Ovary (tissue), 9 donors: Measurements from ENCODE around the gene ANK3. TPM values are rescaled to one million over a fixed set of nuclear protein-coding genes. Genes with fewer than 3 reads are reported as not detected.

Experiments used
- DNase-seq, 5 donors: peaks; one replicate each; pipeline ENCODE4 v3.0.0-alpha.2; 2019 to 2020
- H3K27ac ChIP-seq, 2 donors: fragments of 200-600 bp; one replicate each; pipeline versions ENCODE4 v1.5.1 to v1.8.0; 2019 to 2022
- H3K27me3 ChIP-seq: fragments of 200-600 bp; one replicate; pipeline ENCODE4 v1.8.0; 2022
- H3K36me3 ChIP-seq: fragments of 200-600 bp; sonication (generic); one replicate; pipeline ENCODE4 v1.5.1; 2019
- H3K4me1 ChIP-seq: one replicate; pipeline ENCODE4 v1.8.1; 2013; ENCODE audit warnings: mild to moderate bottlenecking, moderate library complexity; ENCODE audit not compliant: insufficient read depth
- H3K4me3 ChIP-seq: fragments of 200-600 bp; sonication (generic); one replicate; pipeline ENCODE4 v1.5.1; 2017
- H3K9me3 ChIP-seq, 2 donors: fragments of 200-600 bp in 1 of 2; sonication (generic) in 1 of 2; one replicate each; pipeline versions ENCODE4 v1.5.1 to v1.8.1; 2013 to 2019; ENCODE audit warnings: mild to moderate bottlenecking in 1 of 2, moderate library complexity in 1 of 2
- EP300 ChIP-seq: sonication (generic); formaldehyde crosslinking; IDR thresholded peaks from one replicate; pipeline ENCODE4 v1.6.1; 2017; ENCODE audit warnings: antibody characterized with exemption
- POLR2A ChIP-seq: fragments of 450-650 bp; IDR thresholded peaks from one replicate; pipeline ENCODE4 v1.6.1; 2017; ENCODE audit warnings: antibody characterized with exemption, mild to moderate bottlenecking, moderate library complexity
- WGBS, 3 donors: extraction: QIAGEN DNeasy Blood & Tissue Kit in 1 of 3; methylation state at CpG; one replicate each; pipeline versions ENCODE4 v1.1.5 to v1.1.7; 2013 to 2017; 5-methylcytosine and 5-hydroxymethylcytosine counted together
- intact Hi-C, 4 donors: fragments of 100-400 bp; cut with DNase I; formaldehyde crosslinking; loops; one replicate each; pipeline versions ENCODE4 v1.11.0 to v1.15.1; 2022 to 2023
- polyA plus RNA-seq, 2 donors: library from polyadenylated mRNA; stranded (reverse); fragments of 200-250 nt in 1 of 2; fragments of 350-450 nt in 1 of 2; fragmentation: Illumina TruSeq in 1 of 2; extraction: RNeasy Lipid Tissue Mini Kit (QIAGEN cat#74804) in 1 of 2; gene quantifications; one replicate each; pipeline ENCODE4 v1.2.3, GENCODE V29; 2013 to 2014
- total RNA-seq, 7 donors: library from RNA; depleted of rRNA in 2 of 7; stranded (reverse); fragments of >200 nt in 2 of 7; fragmentation: NEBNext Ultra II Directional in 3 of 7; extraction: Animal tissue kit (Norgen Biotek cat#: 25700) in 3 of 7; gene quantifications; one replicate each; pipeline versions ENCODE4 v1.1.0 to v1.2.4, GENCODE V29; 2016 to 2023
- TF ChIP-seq, protein P1 (sequence below), 3 donors: fragments of 450-650 bp in 2 of 3; fragments of 200-600 bp in 1 of 3; IDR thresholded peaks; one replicate each; pipeline versions ENCODE4 v1.5.1 to v1.8.0; 2016 to 2022; ENCODE audit warnings: antibody characterized with exemption in 3 of 3, mild to moderate bottlenecking in 1 of 3
- donor health status: DM: no; HTN: no; CAD: no; lungs with moderate emphysema.
- donor health status: DM: no; HTN: no; CAD: no.
- donor health status: Bipolar disorder and iron deficiency.
- donor health status: DM: yes; HTN: yes; CAD: no.
- donor health status: DM: no; HTN: no; CAD: no.
- donor health status: DM: yes; HTN: yes; CAD: no.

The ANK3 gene
- total and polyA plus RNA-seq, 9 donors: 11.4 to 74.1 (median 28.3) TPM

DNA sequence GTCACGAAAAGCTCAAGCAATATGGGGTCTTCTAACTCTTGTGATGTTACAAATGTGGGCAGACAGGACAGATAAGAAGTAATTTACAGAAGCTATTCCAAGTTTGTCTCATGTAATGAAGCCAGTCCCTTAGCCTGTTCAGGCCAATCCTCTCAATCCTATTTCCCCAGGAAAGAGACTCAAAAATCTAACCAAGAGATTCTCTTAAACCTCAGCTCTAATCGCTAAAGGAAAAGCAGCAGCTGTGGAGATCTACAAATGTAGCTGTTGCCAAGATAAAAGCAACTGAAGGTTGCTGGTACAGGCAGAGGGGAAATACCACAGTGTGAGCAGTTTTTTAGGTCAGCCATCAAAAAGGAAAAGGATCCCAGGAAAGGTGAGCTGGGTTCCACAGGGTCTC lies 39.3 kb downstream of the ANK3 start:
- Histone ChIP-seq H3K27ac (no peak overlapping the region), H3K36me3 (no peaks in the 10 kb centered on the region), H3K9me3 (no peaks in the 10 kb centered on the region), H3K4me1 (peaks cover 4% of the 10 kb centered on the region), H3K4me3 (no peak overlapping the region), H3K27me3 (no peaks in the 10 kb centered on the region)
- no peak for DNase-seq
- TF ChIP-seq EP300: no peak
- TF ChIP-seq, protein P1, sequence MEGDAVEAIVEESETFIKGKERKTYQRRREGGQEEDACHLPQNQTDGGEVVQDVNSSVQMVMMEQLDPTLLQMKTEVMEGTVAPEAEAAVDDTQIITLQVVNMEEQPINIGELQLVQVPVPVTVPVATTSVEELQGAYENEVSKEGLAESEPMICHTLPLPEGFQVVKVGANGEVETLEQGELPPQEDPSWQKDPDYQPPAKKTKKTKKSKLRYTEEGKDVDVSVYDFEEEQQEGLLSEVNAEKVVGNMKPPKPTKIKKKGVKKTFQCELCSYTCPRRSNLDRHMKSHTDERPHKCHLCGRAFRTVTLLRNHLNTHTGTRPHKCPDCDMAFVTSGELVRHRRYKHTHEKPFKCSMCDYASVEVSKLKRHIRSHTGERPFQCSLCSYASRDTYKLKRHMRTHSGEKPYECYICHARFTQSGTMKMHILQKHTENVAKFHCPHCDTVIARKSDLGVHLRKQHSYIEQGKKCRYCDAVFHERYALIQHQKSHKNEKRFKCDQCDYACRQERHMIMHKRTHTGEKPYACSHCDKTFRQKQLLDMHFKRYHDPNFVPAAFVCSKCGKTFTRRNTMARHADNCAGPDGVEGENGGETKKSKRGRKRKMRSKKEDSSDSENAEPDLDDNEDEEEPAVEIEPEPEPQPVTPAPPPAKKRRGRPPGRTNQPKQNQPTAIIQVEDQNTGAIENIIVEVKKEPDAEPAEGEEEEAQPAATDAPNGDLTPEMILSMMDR (IDR thresholded peaks at IDR 0.05): no peak
- no peak for TF ChIP-seq POLR2A
- intact Hi-C loops: no loop called here
- WGBS, 3 donors: 24 to 34% (median 29%) methylated on average over 2 of the region's 2 CpGs

DNA sequence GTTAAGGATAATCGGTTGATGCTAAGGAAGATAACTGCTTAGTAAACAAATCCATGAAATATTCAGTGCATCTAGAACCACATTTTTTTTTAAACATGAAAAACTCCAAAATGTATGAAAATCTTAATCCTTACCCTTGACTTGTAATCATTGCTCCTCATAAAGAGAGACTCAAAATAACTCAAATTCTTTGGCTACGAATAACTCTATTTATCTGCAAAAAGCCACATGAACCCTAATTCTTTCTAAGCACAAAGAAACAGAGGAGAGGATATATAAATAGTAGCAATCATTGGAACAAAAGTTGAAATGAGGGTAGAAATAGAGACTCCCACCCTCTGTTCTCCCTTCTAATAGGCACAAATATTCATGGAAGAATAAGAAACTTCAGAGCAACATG lies 40.2 kb downstream of the ANK3 start:
- TF ChIP-seq EP300 (no peak), POLR2A (no peak)
- TF ChIP-seq, protein P1 (IDR thresholded peaks at IDR 0.05): no peak
- Histone ChIP-seq H3K36me3 (no peaks in the 10 kb centered on the region), H3K27ac (no peak overlapping the region), H3K4me3 (no peak overlapping the region), H3K4me1 (peaks cover 4% of the 10 kb centered on the region), H3K27me3 (no peaks in the 10 kb centered on the region), H3K9me3 (no peaks in the 10 kb centered on the region)
- intact Hi-C loops: no loop called here
- 29 to 45% (median 34%) methylated on average over 2 of the region's 2 CpGs for WGBS, 3 donors
- no peak for DNase-seq

DNA sequence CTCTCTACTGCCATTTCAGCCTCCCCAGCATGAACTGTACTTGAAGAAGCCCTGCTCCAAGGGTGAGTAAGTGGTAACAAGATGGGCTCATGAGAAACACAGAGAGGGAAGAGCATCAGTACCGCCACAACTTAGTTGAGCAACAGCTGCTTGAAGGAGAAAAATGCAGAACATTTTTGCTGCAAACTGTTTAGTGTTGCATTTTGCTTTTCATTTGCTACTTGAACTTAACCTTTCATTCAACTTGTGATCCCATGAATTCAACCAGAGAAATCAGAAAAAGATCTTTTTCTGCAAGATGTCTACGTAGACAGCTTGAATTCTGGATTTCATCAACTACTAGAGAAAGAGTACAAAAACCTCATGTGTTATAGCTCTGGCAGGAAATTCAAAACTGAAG lies 40.7 kb downstream of the ANK3 start:
- Histone ChIP-seq H3K27ac (no peak overlapping the region), H3K9me3 (no peaks in the 10 kb centered on the region), H3K36me3 (no peaks in the 10 kb centered on the region), H3K4me1 (peaks cover 4% of the 10 kb centered on the region), H3K4me3 (no peak overlapping the region), H3K27me3 (no peaks in the 10 kb centered on the region)
- intact Hi-C loops: no loop called here
- no peak for DNase-seq
- WGBS, 3 donors: 68 to 87% (median 75%) methylated on average over 2 of the region's 2 CpGs
- TF ChIP-seq POLR2A (no peak), EP300 (no peak)
- TF ChIP-seq, protein P1 (IDR thresholded peaks at IDR 0.05): no peak

DNA sequence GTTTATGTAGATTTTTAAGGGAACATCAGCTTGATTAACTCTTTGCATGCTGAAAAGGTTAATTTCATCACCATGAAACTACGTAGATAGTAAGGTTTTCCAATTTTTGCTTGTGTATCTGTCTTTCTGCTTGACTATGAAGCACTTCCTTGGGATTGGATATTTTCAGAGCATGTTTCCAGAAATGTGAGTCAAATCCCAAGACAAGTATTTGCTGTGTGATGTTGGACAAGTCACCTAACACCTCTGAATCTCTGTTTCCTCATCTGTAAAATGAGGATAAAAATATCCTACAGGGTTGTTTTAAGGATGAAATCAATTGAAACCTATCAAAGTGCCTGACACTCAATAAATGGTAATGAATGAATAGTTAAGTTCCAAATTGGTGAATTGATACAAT lies 42.4 kb downstream of the ANK3 start:
- intact Hi-C loops: no loop called here
- H3K27ac ChIP-seq: no peak overlapping the region
- H3K4me3 ChIP-seq: no peak overlapping the region
- H3K27me3 ChIP-seq: no peaks in the 10 kb centered on the region
- no peaks in the 10 kb centered on the region for H3K9me3 ChIP-seq
- TF ChIP-seq POLR2A (no peak), EP300 (no peak)
- TF ChIP-seq, protein P1 (IDR thresholded peaks at IDR 0.05): no peak
- peaks cover 2% of the 10 kb centered on the region for H3K4me1 ChIP-seq
- no peaks in the 10 kb centered on the region for H3K36me3 ChIP-seq
- WGBS, 3 donors: 95 to 99% (median 98%) methylated on average over 1 of the region's 1 CpG
- no peak for DNase-seq

DNA sequence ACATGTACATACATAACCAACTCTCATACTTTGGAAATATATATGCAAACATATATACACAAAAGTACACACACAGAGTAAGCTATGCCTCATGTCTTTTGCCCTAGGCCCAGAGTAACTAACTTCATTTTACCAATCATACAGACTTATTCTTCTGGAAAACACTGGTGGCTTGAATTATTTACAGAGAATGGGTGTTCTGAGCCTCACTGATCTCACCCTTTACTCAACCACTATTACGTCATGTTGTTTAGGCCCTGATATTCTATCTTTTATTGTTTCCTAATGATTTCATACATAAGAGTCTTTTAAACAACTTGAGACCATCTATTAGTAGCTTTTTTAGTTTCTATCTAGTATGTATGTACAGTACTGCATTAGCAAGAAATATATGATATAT lies 43.0 kb downstream of the ANK3 start:
- intact Hi-C loops: no loop called here
- 84 to 88% (median 88%) methylated on average over 1 of the region's 1 CpG for whole genome bisulfite sequencing, 3 donors

More for the DNA sequence above, 43.0 kb downstream of the ANK3 start:
- Histone ChIP-seq H3K4me1 (peaks cover 2% of the 10 kb centered on the region), H3K9me3 (no peaks in the 10 kb centered on the region), H3K4me3 (no peak overlapping the region), H3K27me3 (no peaks in the 10 kb centered on the region), H3K27ac (no peak overlapping the region), H3K36me3 (no peaks in the 10 kb centered on the region)
- TF ChIP-seq, protein P1 (IDR thresholded peaks at IDR 0.05): no peak
- TF ChIP-seq EP300 (no peak), POLR2A (no peak)
- DNase-seq: no peak
